HG03108 (cell line): ENCODE results near the gene NFATC2.

Source experiments
- ATAC-seq: cut with Tn5 transposase; IDR thresholded peaks from one replicate; pipeline ENCODE4 v1.9.1; 2021; ENCODE audit warnings: moderate library complexity; ENCODE audit not compliant: unreplicated experiment

The NFATC2 gene

DNA sequence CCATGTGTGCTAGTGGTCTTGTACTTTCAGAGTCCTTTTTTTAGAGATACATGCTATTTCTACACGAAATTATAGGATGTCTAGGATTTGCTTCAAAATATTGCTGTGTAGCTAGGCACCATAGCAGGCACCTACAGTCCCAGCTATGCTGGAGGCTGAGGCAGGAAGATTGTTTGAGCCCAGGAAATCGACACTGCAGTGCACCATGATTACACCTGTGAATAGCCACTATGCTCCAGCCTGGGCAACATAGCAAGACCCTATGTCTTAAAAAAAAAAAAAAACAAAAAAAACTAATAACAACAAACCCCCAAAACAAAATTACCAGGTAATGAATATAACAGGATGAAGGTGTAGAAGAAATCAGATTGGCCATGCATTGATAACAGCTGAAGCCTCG is 121.7 kb downstream of the NFATC2 start:
- ATAC-seq = no peak

GRCh38 chr20:51420111-51420510 is 122.4 kb downstream of the NFATC2 start:
- ATAC-seq = no peak

DNA sequence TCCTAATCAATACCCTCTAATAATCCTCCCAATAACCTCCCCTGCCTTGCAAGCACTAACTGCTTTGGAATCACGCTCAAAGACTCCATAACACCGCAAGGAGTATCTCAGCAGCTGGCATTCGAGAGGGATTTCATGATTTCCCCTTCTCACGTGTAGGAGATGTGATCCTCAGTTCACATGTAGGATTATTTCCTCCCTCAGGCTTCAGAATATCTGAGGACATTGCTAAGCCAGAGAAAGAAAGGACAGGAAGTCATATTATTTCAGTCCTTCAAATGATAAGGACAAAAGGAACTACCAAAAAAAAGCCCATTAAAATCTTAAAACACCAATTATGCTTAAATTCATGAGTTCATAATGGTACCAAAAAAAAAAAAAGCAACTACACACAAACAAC is 122.9 kb downstream of the NFATC2 start:
- no peak for ATAC-seq

DNA sequence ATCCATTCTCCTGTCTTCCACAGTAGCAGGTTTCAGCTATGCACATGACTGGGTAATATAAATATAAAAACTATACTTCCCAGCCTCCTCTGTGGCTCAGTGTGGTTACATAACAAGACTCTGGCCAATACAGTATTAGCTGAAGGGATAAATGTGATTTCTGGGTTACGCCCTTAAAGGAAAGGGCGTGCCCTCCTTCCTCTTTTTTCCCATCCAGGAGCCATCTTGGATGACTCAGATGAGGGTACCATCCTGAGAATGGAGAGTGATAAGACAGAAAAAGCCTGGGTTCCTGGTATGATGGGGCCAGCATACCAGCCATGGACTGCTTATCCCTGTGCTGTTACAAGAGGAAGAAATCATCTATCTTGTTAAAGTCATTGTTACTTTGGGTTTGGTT is 123.3 kb downstream of the NFATC2 start:
- no peak for ATAC-seq

DNA sequence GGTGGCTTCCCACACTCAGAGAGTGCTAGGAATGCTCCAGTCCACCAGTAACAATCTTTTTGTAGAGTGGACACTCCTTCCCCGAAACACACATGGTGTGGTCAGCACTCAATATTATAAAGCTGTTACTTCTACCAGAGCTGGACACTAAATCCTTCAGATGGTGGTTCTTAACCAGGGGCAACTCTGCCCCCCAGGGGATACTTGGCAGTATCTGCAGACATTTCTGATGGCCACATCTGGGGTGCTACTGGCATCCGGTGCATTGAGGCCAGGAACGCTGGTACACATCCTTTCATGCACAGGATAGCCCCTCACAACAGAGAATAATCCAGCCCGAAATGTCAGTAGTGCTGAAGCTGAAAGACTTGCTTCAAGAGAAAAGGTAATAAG is 124.4 kb downstream of the NFATC2 start:
- no peak for ATAC-seq

DNA sequence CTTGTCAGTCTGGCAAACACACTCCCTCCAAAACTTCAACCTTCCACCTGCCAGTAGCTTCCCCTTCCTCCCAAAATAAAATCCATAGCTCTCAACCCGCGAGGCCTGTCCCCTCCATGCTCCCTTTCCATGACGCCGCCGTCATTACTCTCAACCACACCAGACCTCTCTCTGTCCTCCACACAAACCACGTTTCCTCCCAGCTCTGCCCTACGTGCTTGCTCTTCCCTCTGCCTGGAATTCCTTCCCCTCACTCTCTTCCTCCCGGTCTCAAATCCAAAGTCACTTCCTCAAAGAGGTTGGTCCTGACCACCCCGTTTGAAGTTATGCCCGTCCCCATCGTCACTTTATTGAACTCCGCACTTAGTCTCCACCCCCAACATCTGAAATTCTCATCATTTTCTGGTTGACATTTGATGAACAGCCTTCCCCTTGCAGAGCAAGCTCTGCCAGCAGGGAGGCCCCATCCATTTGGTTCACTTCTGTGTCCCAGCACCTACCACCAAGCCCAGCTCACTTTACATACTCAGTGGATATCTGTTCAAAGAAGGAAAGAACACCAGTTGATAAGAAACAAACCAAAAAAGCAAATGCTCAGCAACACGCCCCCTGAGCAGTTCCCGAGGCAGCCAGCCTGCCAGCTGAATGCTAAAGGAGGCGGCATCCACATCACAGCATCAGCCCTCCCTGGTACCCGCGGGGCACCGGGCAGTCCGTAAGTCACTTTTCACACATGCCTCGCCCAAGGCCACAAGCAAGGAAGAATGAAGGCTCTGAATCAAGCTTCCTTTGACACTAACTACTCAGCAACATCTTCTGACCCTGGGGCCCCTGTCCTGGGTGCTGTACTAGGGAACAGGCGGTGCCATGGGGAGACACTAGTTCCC is 125.0 kb downstream of the NFATC2 start:
- no peak for ATAC-seq

- ATAC-seq = no peak
Observed at GRCh38 chr20:51416532-51417249, 125.8 kb downstream of the NFATC2 start.

DNA sequence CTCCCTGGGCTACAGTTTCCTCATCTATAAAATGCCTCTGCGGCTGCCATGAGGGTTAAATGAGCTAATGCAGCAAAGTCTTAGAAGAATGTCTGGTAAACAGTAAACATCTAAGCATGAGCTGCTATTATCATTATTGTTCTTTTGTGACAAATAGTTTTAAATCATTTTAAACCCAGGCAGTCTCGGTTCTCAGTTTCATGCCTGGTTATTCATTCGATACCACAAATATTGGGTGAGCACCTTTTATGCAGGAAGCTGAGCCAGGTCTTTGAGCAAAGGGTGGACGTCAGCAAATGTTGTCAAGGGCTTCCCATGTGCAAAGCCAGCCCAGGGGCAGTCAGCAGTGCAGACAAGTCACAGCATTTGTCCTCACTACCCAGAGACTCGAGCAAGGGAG is 128.7 kb downstream of the NFATC2 start:
- no peak for ATAC-seq

DNA sequence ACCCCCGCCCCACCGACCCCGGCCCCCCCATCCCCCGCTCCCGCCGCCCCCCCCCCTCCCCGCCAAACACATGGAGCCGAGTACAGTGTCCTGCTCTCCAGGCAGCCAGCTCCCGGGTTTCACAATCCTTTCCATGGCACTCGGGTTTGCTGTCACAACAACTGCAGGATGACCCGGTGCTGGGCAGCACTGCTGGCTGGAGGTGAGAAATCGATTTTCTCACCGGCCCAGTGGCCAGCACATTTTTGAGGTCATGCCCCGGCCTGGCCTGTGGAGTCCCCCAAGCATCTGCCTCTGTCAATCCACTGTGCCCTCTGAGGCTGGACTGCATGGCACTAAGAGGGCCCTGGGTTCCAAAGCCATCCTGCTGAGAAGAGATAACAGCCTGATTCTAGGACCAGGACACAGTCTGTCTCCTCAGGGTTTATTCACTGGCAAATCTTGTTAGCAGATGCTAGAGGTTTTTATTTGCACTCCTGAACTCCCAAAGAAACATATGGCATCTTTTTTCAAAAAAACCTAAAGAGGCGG is 129.5 kb downstream of the NFATC2 start:
- no peak for ATAC-seq

DNA sequence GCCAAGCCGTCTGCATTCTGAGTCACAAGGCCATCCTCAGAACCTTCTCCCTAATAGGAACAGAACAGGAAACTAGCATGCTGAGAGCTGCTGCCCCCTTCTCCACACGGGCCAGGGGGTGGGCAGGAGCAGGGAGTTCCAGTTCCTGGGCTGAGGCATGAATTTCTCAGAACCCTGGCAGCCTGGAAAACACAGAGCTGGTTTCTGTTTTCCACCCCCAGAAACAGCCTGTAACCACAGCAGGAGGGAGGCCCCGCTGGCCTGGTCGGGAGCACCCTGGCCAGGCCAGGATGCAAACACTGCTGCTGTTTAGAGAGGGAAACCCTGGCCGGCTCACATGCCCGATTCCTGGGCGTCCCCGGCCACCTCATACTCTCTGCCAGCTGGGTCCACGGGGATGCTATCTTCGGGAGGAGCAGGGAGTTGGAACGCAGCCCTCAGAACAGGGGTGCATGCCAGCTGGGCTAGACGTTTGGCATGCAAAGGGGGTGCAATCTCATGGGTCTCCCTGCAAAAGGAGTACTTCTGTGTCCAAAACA is 130.1 kb downstream of the NFATC2 start:
- no peak for ATAC-seq

GRCh38 chr20:51411870-51412269 is 130.6 kb downstream of the NFATC2 start:
- ATAC-seq = no peak

GRCh38 chr20:51410586-51411325 is 131.8 kb downstream of the NFATC2 start:
- no peak for ATAC-seq

- no peak for ATAC-seq
Observed at GRCh38 chr20:51409192-51409880, 133.2 kb downstream of the NFATC2 start.

GRCh38 chr20:51404297-51405060 is 138.0 kb downstream of the NFATC2 start:
- ATAC-seq = peak; percentile 74

DNA sequence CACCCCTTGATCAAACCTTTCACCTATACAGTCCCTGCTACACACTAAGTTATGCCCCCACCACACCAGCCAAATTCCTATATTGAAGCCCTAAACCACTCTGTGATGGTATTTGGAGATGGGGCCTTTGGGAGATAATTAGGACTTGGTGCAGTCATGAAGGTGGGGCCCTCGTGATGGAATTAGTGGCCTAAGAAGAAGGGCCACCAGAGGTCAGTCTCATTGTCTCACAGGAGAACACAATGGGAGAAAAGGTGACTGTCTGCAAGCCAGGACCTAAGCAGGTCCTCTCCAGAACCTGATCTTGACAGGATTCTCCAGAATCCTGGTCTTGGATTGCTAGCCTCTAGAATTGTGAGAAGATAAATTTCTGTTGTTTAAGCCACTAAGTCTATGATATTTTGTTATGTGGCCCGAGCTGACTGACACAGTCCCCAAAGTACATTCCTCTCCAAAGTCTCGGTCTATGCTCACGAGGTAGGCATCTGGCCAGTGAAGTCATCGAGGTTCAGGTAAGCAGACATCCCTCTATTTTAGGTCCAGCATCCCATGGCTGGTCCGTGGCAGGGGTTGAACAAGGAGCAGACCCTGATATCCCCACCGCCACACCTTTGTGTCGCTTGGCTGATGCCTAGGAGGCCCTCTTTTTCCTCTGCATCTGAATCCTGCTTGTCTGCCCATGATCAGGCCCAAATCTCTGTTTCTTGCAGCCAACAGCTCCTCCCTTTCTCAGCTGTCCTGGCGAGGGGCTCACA is 138.9 kb downstream of the NFATC2 start:
- ATAC-seq = no peak

GRCh38 chr20:51402201-51402600 is 140.3 kb downstream of the NFATC2 start:
- ATAC-seq = no peak

DNA sequence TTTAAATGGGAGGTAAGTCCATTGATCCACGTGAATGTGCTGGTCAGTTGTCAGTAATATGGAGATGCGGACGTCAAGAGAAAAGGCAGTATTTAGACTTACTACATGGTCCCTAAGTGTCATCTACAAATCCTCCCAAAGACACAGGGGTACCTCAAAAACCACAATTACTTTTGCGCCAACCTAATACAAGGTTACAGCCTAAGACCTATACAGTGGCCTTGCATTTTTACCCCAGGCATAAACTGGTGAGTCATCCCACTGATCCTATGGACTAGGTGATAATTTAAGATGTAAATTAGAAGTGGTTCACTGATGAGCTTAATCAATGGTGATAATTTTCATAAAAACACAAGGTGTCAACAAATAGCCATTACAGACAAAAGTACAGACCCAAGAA is 141.0 kb downstream of the NFATC2 start:
- no peak for ATAC-seq

GRCh38 chr20:51400051-51400926 is 142.2 kb downstream of the NFATC2 start:
- peak; percentile 55 for ATAC-seq
